GM18517 (cell line): ENCODE results near the gene CHID1.

ENCODE experiments used
- ATAC-seq: cut with Tn5 transposase; IDR thresholded peaks from one replicate; pipeline ENCODE4 v1.9.1; 2021; ENCODE audit warnings: mild to moderate bottlenecking, moderate library complexity; ENCODE audit not compliant: unreplicated experiment

Gene CHID1

GRCh38 chr11:865462-866430 is 44.9 kb downstream of the CHID1 start:
- ATAC-seq, result no peak

DNA sequence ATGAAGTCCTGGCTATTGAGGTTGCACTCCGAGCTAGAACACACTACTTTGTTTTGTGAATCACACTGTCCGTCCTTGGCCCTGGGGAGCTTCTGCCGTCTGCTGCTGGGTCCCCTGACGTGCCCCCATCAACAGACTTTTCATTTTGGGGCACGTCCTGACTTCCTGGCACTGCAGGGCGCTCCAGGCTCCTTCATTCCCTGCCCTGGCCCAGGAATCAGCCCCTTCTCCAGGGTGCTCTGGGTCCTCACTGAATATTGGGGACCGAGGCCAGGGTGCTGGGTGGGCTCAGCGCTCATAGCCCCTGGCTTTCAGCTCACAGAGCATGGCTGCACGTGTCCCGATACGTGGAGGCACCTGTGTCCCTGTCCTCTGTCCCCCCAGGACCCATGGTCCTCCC is 45.7 kb downstream of the CHID1 start:
- no peak for ATAC-seq

- ATAC-seq, result no peak
Measured at GRCh38 chr11:863910-864827, 46.4 kb downstream of the CHID1 start.

- no peak for ATAC-seq
Measured at GRCh38 chr11:863023-863909, 47.3 kb downstream of the CHID1 start.

- ATAC-seq, result no peak
Measured at GRCh38 chr11:862696-863022, 48.0 kb downstream of the CHID1 start.

DNA sequence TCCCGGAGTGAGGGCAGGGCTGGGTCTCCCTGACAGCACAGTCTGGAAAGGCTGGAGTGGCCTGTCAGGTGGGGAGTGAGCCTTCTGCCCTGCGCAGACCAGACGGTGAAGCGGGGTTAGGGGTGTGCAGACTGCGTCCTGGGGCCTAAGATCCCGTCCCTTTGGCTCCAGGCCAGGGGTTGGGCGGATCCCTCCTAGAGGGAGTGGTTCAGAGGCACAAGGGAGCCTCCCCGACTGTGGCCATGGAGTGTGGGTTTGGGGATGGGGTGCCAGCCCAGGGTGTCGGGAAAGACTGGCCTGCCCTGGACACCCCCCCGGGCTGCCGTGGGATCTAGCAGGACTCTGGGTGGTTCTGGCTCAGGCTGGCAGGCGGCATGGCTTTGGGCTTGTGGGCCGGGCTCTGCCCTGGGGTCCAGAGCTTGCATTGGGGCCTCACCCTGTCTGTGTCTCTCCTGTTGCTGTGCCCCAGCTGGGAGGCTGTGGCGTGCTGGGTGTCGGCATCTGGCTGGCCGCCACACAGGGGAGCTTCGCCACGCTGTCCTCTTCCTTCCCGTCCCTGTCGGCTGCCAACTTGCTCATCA is 48.4 kb downstream of the CHID1 start:
- no peak for ATAC-seq

GRCh38 chr11:861105-861479 is 49.5 kb downstream of the CHID1 start:
- no peak for ATAC-seq

DNA sequence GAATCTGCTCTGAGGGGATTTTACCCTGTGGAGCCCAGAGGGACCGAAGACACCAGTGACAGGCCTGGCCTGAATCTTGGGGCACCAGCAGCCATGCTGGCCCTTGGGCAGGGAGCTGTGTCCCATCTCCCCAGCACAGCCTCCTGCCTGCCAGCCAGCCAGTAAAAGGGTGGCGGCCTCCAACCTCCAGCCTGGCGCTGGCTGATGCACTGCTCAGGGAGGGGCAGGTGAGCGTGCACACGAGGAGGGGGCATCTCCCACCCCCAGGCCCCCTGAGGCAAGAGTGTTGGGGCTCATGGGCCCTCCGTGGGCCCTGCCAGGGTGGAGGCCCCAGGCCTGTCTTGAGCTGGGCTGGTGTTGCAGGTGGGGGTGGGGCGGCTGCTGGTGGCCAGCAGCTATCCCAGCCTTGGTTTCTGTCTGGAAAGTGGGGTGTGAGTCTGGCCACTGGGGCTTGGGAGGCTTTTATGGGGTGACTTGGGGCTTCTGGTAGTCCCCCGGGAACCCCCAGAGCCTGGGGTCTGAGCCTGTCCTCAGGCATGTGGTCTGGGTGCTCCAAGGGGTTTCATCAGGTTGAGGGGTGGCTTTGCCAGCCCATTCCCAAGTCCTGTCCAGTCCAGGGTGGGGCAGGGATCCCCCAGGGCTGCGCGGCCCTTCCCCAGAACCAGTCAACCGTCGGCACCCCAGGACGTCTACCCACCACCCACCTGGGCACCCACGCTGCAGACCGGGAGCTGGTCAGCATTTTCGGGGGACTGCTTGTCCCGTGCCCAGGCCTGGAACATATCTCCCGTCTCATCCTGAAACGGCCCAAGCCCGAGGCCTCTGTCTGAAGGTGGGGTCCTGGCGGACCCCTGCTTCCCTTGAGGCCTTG is 50.1 kb downstream of the CHID1 start:
- no peak for ATAC-seq

GRCh38 chr11:859394-860131 is 51.0 kb downstream of the CHID1 start:
- no peak for ATAC-seq

- no peak for ATAC-seq
Measured at GRCh38 chr11:858762-859339, 51.8 kb downstream of the CHID1 start.

DNA sequence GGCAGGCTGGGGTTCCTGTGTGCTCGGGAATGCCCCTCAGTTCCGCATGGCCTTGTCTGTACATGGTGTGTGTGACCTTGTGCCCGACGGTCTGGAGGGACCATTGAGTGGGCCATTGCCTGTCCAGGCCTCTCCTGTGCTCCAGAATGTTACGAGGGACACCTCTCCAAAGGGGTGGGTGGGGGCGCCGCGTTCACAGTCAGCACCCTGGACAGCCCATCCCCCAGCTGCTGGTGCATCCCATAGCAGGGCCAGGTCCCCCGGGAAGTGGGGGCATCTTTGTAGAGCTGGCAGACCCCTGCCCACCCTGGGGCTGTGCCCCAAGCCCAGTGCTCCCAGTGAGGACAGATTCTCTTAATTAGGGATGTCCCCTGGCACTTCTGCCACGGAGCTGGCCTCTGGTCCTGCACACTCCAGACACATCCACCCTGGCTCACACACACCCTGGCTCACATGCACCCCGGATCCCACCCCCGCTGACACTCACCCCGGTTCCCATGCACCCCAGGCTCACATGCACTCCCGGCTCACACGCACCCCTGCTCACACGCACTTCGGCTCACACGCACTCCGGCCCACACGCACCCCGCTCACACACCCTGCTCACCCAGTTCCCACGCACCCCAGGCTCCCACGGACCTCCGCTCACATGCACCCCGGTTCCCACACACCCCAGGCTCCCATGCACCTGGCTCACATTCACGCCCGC is 52.4 kb downstream of the CHID1 start:
- no peak for ATAC-seq

- ATAC-seq, result no peak
Measured at GRCh38 chr11:856397-856796, 54.2 kb downstream of the CHID1 start.

DNA sequence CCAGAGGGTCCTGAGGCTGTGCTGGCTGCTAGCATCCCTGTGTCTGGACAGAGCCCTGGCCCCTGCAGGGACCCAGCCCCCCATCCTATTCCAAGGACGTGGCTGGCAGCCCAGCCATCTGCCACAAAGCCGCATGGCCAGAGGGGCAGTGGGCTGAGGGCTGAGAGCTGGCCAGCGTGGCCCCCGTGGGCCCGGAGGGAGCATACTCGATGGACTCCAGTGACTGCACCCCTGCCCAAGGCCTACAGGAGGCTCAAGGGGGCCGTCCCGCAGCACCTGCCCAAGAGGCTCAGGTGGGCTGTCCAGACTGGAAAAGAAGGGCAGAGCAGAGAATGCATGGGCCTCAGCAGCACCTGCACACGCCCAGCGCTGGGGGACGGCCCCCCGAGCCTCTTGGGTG is 54.8 kb downstream of the CHID1 start:
- ATAC-seq, result no peak

GRCh38 chr11:855330-855674 is 55.3 kb downstream of the CHID1 start:
- ATAC-seq, result no peak

DNA sequence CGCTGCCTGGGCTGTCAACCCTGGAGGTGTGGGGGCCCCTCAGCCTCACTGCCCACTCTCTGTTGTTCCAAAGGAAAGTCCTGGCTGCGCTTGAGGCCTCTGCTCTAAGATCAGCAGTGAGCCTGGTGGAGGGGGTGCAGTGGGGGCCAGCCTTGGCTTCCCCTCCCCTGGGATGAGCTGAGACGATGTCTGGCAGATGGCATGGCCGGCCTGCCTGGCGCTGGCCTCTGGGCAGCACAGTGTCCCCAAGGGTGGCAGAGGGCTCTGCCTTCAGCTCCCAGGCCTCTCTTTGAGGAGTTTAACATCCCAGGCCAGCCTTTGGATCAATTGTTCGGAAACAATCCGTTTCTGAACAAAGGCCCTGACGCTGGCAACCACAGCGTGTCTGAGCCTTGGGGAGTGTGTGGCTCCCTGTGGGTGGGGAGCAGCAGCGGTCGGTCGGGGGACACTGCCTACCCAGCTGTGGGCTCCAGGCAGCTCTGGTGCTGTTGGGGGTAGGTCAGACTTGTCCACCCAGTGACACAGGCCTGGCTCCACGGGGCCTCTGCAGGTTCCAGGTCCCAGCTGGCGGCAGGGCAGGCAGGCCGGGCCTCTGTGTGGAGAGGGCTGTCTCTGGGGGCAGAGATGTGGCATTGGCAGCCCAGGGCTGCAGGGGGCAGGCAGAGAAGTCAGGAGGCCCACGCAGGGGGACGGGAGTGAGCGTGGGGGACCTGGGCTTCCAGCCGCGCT is 55.8 kb downstream of the CHID1 start:
- no peak for ATAC-seq

DNA sequence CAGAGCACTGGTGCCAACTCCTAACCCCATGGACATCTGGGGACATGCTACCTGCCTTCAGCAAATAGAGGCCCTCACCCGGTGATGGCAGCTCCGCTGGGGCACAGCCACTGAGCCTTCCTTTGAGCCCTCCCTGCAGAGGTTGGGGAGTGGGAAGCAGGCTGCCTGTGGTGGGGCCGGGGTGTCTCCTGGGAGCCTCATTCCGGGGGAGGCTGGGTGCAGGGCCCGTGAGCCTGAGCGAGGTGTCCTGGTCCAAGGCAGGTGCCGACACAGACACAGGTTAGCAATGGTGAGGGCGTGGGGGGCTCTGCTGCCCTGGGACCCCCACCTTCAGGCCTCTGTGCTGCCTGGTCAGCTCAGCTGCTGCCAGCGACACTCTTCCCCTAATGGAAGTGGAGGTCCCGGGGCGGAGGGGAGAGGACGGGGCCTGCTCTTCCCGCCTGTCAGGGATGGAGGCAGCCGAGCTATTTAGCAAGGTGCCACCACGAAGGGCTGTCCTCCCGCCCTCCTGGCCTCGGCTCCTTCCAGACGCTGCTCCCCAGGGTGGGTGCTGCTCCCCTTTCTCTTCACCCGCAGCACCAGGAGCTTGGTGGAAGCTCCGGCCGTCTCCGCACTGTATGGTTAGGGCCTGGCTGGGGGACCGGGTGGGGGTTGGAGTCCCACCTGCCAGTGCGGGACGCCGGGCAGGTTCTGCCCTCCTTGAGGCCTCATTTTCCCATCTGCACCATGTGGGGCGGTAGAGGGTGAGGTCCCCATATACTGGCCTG is 56.7 kb downstream of the CHID1 start:
- ATAC-seq, result no peak

GRCh38 chr11:852762-853161 is 57.8 kb downstream of the CHID1 start:
- ATAC-seq, result no peak
